Effector memory CD4-positive, alpha-beta T cell (primary cell): Measurements from ENCODE around the gene ERFL.
"Not testable (repeated sequence)": the region's sequence is repeated elsewhere in the genome, so short reads cannot be mapped to it uniquely, and the experiment has no call there.

Experiments
- DNase-seq, 3 donors: peaks; one replicate each; pipeline ENCODE4 v3.0.0-alpha.2; 2020
- H3K27ac ChIP-seq: 2 replicates; pipeline ENCODE4 v1.7.0; 2013; ENCODE audit warnings: mild to moderate bottlenecking, low read length, moderate library complexity; ENCODE audit not compliant: insufficient read depth, poor library complexity, severe bottlenecking
- H3K27me3 ChIP-seq: replicated peaks from 2 replicates; pipeline ENCODE4 v1.7.0; 2013; ENCODE audit warnings: mild to moderate bottlenecking, low read length; ENCODE audit not compliant: insufficient read depth, control insufficient read depth, poor library complexity, severe bottlenecking
- H3K36me3 ChIP-seq: 2 replicates; pipeline ENCODE4 v1.7.0; 2013; ENCODE audit warnings: mild to moderate bottlenecking, low read length, moderate library complexity; ENCODE audit not compliant: control insufficient read depth, insufficient read depth
- H3K4me1 ChIP-seq: 2 replicates; pipeline ENCODE4 v1.7.0; 2013; ENCODE audit warnings: low read length, mild to moderate bottlenecking; ENCODE audit not compliant: control insufficient read depth, insufficient read depth, poor library complexity, severe bottlenecking
- H3K4me3 ChIP-seq: 2 replicates; pipeline ENCODE4 v1.7.0; 2013; ENCODE audit warnings: low read length, low read depth, mild to moderate bottlenecking; ENCODE audit not compliant: insufficient read depth, poor library complexity, severe bottlenecking
- H3K9me3 ChIP-seq: 2 replicates; pipeline ENCODE4 v1.7.0; 2013; ENCODE audit warnings: mild to moderate bottlenecking, low read length, moderate library complexity; ENCODE audit not compliant: control insufficient read depth

The ERFL gene

DNA sequence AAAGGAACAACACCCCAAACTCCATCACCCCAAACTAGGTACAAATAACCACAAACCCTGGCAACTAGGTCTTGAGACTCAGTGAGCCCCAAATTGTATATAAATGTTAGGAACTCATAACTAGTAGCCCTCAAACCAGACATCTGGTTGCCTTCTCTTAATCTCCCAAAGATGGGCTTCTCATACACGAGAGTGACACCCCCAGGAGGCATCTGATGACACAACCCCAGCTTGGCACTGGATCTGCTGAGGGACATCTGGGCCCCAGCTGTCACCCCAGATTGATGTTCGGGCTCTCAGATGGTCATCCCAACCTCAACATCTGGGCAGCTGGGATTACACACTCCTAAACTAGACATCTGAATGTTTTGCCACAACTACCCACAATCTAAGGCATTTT, 16.1 kb upstream of the ERFL start:
- DNase-seq = no peak
- no peaks in the 10 kb centered on the region for H3K27me3 ChIP-seq
- no peak overlapping the region for H3K4me3 ChIP-seq
- H3K4me1 ChIP-seq = peaks cover 41% of the 10 kb centered on the region
- H3K27ac ChIP-seq = peak overlapping the region; percentile 67
- H3K9me3 ChIP-seq = no peaks in the 10 kb centered on the region
- H3K36me3 ChIP-seq = no peaks in the 10 kb centered on the region

DNA sequence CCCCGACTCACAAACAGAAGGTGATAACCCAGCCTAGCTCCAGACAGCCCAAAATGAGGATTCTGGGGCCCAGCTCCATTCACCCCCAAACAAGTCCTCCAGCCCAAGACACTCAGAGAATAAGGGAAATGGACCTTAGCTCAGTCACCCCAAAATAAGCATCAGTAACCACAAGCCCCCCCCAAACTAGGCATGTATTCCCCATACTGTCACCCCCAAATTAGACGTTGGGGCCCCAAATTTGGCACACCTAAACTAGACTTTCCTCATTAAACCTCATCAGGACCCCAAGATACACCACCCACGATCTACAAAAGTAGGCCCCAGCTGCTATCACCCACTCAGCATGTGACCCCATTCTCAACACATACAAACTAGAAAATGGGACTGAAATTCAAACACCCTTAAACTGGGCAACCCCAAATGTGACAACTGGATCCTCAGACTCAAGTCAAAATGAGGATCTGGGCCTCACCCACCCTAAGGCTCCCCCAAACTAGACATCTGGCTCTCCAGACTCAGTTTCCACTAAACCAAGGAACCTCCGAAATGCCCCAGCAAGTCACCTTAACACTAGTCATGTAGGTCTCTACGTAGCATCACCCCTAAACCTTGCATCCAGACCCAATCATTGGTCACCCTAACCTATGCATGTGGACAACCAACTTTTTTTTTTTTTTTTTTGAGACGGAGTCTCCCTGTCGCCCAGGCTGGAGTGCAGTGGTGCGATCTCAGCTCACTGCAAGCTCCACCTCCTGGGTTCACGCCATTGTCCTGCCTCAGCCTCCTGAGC, 13.4 kb upstream of the ERFL start:
- DNase-seq = no peak
- no peaks in the 10 kb centered on the region for H3K9me3 ChIP-seq
- H3K4me3 ChIP-seq = no peak overlapping the region
- H3K36me3 ChIP-seq = no peaks in the 10 kb centered on the region
- peaks cover 40% of the 10 kb centered on the region for H3K4me1 ChIP-seq
- H3K27ac ChIP-seq = no peak overlapping the region
- H3K27me3 ChIP-seq = no peaks in the 10 kb centered on the region

DNA sequence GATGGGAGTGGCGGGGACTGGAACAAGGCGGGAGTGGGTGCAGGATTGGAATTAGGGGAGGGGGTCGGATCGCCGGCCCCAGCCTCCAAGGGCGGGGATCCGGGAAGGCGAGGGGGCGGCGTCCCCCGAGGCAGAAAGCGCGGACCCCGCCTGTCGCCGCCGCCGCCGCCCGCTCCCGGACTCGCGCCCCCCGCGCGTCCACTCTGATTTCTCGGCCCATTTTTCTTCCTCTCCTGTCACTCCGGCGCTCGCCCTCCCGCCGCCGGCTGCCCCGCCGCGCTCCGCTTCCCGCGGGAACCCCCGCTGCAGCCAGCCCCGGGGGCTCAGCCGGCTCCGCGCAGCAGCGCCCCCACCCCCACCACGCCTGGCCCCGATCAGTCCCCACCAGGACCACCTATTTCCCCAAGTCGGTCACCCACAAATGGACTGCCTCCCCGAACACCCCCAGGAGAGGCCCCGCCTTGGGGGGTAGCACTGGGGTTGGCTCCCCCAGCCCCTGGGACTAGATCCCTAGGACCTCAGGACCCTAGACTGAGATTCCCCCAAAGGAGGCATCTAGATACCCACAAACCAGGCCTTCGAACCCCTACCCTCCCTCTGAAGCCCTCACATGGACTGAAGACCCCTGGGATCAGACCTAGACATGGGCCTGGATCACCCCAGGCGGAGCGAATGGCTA, 12.6 kb upstream of the ERFL start:
- Histone ChIP-seq H3K36me3 (no peaks in the 10 kb centered on the region), H3K4me3 (peak overlapping the region; percentile 53), H3K27me3 (no peaks in the 10 kb centered on the region), H3K9me3 (no peaks in the 10 kb centered on the region), H3K4me1 (peaks cover 33% of the 10 kb centered on the region), H3K27ac (peak overlapping the region; percentile 32)
- DNase-seq = no peak

DNA sequence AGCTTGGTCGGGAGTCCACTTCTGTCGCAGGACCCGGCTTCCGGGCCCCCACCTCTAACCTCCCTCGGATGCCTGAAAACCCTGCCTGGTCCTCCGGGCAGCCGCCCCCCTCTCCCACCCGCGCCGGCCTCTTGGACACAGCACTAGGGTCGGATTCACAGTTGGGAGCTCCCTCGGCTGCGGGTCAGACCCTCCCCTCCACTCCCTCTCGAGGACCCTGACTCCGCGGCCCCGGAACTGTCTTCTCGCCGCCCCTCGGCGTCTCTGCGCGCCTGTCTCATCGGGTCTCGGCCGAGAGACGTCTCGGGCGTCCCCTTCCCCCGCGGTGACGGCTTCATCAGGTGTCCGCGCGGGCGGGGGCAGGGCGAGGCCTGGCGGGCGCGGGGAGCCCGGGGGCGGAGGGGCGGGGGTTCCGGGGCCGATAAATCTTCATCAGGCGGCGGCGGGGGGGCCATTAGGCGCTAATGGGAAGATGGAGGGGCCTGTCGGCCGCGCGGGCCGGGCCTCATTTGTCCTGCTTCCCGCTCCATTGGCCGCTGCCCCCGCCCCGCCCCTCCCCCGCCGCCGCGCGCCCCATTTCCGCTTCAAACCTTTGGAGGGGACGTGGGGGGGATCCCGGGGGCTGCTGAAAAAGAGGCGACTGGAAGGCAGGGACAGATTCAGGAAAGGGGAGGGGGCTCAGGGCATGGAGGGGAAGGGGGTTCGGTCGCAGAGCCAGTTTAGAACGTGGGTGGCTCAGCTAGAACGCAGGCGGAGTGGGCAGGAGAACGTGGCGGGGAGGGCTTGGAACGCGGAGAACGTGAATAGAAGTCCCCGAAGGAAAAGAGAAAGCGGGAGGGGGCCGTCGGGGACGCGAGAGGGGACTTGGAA, 11.8 kb upstream of the ERFL start:
- peak in 2 of 3 donors; percentile 33 to 45 for DNase-seq
- no peaks in the 10 kb centered on the region for H3K36me3 ChIP-seq
- H3K4me1 ChIP-seq = peaks cover 25% of the 10 kb centered on the region
- peak overlapping the region; percentile 53 for H3K4me3 ChIP-seq
- H3K27me3 ChIP-seq = no peaks in the 10 kb centered on the region
- H3K9me3 ChIP-seq = no peaks in the 10 kb centered on the region
- peak overlapping the region; percentile 32 for H3K27ac ChIP-seq

DNA sequence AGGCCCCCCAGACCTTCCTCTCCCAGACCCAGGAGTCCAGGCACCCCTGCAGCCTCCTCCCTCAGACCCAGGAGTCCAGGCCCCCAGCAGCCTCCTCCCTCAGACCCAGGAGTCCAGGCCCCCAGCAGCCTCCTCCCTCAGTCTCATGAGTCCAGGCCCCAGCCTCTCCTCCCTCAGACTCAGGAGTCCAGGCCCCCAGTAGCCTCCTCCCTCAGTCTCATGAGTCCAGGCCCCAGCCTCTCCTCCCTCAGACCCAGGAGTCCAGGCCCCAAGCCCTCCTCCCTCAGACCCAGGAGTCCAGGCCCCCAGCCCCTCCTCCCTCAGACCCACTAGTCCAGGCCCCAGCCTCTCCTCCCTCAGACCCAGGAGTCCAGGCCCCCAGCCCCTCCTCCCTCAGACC, 11.0 kb upstream of the ERFL start:
- H3K9me3 ChIP-seq, H3K4me3 ChIP-seq, H3K36me3 ChIP-seq, H3K27ac ChIP-seq, DNase-seq, H3K27me3 ChIP-seq: not testable (repeated sequence)
- H3K4me1 ChIP-seq = peaks cover 24% of the 10 kb centered on the region

DNA sequence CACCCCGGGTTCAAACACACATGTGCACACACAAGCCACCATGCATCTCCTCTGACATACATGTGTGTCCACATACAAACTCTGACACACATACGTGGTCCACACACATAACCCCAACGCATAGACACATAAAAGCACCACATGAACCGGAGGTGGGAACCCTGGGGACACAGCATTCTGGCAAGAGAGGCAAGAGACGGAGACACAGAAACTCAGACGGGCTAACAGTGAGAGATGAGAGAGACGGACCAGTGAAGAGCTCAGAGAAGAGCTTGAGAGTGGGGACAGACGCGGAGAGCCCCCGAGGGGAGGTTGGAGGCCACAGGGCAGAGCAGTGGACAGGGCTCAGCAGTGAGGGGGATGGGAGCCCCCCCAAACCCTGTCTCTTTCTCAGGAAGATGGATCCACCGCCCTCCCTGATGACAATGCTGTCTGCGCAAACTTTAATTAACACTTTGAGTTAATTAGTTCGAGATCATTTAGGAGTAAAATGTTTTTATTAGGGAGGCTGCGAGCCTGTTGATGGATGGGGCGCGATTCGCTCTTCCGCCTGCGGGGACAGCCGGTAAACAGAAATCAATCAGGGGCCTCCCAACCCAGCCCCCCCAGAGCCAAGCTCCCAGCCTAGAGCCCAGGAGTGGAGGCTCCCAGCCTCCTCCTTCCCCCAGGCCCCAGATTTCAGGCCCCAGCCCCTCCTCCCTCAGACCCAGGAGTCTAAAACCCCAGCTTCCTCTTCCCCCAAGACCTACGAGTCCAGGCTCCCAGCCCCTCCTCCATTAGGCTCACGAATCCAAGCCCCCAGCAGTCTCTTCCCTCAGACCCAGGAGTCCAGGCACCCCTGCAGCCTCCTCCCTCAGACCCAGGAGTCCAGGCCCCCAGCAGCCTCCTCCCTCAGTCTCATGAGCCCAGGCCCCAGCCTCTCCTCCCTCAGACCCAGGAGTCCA, 9.5 kb upstream of the ERFL start:
- no peaks in the 10 kb centered on the region for H3K9me3 ChIP-seq
- H3K27me3 ChIP-seq = no peaks in the 10 kb centered on the region
- DNase-seq = no peak
- H3K27ac ChIP-seq = no peak overlapping the region
- no peaks in the 10 kb centered on the region for H3K36me3 ChIP-seq
- no peak overlapping the region for H3K4me3 ChIP-seq
- H3K4me1 ChIP-seq = peaks cover 25% of the 10 kb centered on the region

DNA sequence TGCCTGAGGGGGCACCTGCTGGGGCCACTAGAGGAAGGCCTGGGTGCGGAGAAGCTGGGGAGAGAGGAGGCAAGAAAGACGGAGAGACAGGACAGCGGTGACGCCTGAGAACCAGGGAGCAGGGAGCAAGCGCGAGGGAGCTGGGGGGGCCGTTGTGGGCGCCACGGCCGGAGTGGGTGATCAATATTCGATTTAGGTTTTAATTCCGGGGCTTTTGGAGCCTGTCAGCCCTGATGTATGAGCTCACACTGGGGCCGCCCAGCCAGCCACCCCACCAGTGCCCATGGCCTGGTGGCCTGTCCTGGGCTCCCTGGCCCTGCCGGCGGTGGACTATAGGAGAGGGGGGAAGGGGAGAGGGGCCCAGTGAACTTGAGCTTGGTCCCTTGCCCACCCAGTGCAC, 8.7 kb upstream of the ERFL start:
- no peaks in the 10 kb centered on the region for H3K27me3 ChIP-seq
- DNase-seq = no peak
- H3K4me1 ChIP-seq = peaks cover 25% of the 10 kb centered on the region
- H3K4me3 ChIP-seq = no peak overlapping the region
- H3K27ac ChIP-seq = no peak overlapping the region
- H3K9me3 ChIP-seq = no peaks in the 10 kb centered on the region
- H3K36me3 ChIP-seq = no peaks in the 10 kb centered on the region

DNA sequence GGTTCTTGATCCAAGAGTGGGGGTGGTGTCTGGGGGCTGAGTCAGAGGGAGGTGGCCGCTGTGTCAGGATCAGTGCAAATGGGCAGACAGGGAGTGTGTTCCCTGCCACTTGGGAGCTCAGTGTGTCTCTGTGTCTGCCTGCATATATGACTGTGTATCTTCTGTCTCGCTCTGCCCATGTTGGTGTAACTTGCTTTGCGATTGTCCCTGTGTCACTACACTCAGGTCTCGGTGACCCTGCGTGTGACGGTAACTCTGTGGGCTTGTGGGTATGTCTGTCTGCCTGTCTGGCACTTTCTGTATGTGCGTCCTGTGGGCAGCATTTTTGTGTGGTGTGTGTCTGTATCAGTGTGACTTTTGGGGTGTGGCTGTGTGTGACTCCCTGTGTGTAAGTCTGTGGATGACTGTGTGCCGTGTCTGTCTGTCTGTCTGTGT, 8.2 kb upstream of the ERFL start:
- Histone ChIP-seq H3K9me3 (no peaks in the 10 kb centered on the region), H3K27me3 (no peaks in the 10 kb centered on the region), H3K27ac (no peak overlapping the region), H3K36me3 (no peaks in the 10 kb centered on the region), H3K4me3 (no peak overlapping the region), H3K4me1 (peaks cover 25% of the 10 kb centered on the region)
- peak in 2 of 3 donors; percentile 49 to 57 for DNase-seq

DNA sequence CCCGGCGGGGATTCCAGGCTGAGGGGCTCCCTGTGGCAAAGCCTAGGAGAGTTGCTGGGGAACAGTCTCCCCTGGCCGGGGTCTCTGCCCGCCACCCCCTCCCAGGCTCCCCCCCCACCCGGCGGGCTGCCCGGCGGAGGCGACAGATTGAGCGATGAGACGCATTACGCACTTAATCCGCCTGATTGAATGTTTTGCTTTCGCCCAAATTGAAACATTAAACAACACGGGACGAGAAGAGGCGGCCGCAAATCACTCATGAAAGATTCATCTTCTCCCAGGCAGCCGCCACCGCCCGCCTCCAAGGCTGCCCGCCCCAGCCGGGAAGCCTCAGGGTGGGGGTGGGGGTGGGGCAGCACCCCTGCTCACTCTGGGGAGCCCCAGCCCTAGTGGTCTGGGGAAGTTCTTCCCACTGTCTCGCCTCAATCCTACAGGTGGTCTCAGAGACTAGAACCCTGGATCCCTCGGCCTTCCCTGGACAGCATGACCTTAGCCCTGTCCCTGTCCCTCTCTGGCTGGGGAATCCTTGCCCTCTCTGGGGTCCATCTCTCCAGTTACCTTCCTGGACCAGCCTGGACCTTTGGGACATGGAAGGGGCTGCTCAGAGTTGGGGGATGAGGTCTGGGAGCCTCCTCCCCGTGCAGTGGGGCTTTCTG, 7.6 kb upstream of the ERFL start:
- no peak for DNase-seq
- no peaks in the 10 kb centered on the region for H3K27me3 ChIP-seq
- peaks cover 22% of the 10 kb centered on the region for H3K4me1 ChIP-seq
- no peak overlapping the region for H3K27ac ChIP-seq
- no peak overlapping the region for H3K4me3 ChIP-seq
- no peaks in the 10 kb centered on the region for H3K36me3 ChIP-seq
- H3K9me3 ChIP-seq = no peaks in the 10 kb centered on the region
